ENCODE measurements around the gene OR9Q2.
"Not testable (repeated sequence)": the region's sequence is repeated elsewhere in the genome, so short reads cannot be mapped to it uniquely, and the experiment has no call there.

Gene OR9Q2

GRCh38 chr11:58188770-58189169 is at the start of gene OR9Q2:
Gene OR9Q2 (plus strand): TSS chr11:58189070. CDS start chr11:58190491, 1,421 bp downstream.
- no peak for DNase-seq (ENCODE audit: low read depth in 3 of 3, low spot score in 1 of 3)

GRCh38 chr11:58142761-58143160 is 46.1 kb upstream of the OR9Q2 start:
- no peak for DNase-seq (ENCODE audit: low read depth in 3 of 3, low spot score in 1 of 3)

- DNase-seq (ENCODE audit: low read depth in 3 of 3, low spot score in 1 of 3) = no peak
Measured at GRCh38 chr11:58152781-58153180, 36.1 kb upstream of the OR9Q2 start.

GRCh38 chr11:58164389-58164788 is 24.5 kb upstream of the OR9Q2 start:
- no peak for DNase-seq (ENCODE audit: low read depth in 3 of 3, low spot score in 1 of 3)

GRCh38 chr11:58164990-58165389 is 23.9 kb upstream of the OR9Q2 start:
- no peak for DNase-seq (ENCODE audit: low read depth in 3 of 3, low spot score in 1 of 3)

GRCh38 chr11:58165504-58166106 is 23.3 kb upstream of the OR9Q2 start:
- DNase-seq (ENCODE audit: low read depth in 3 of 3, low spot score in 1 of 3) = no peak

GRCh38 chr11:58177409-58178054 is 11.3 kb upstream of the OR9Q2 start:
- DNase-seq (ENCODE audit: low read depth in 3 of 3, low spot score in 1 of 3) = no peak

- DNase-seq (ENCODE audit: low read depth in 3 of 3, low spot score in 1 of 3) = no peak
Measured at GRCh38 chr11:58178444-58178843, 10.4 kb upstream of the OR9Q2 start.

- no peak for DNase-seq (ENCODE audit: low read depth in 3 of 3, low spot score in 1 of 3)
Measured at GRCh38 chr11:58179648-58180047, 9.2 kb upstream of the OR9Q2 start.

- no peak for DNase-seq (ENCODE audit: low read depth in 3 of 3, low spot score in 1 of 3)
Measured at GRCh38 chr11:58186938-58187337, 1.9 kb upstream of the OR9Q2 start.

- no peak for DNase-seq (ENCODE audit: low read depth in 3 of 3, low spot score in 1 of 3)
Measured at GRCh38 chr11:58192229-58192628, 3.4 kb downstream of the OR9Q2 start.

- DNase-seq (ENCODE audit: low read depth in 3 of 3, low spot score in 1 of 3) = no peak
Measured at GRCh38 chr11:58193391-58193790, 4.5 kb downstream of the OR9Q2 start.

- DNase-seq (ENCODE audit: low read depth in 3 of 3, low spot score in 1 of 3) = no peak
Measured at GRCh38 chr11:58195939-58196338, 7.1 kb downstream of the OR9Q2 start.

GRCh38 chr11:58199271-58199670 is 10.4 kb downstream of the OR9Q2 start:
- no peak for DNase-seq (ENCODE audit: low read depth in 3 of 3, low spot score in 1 of 3)

GRCh38 chr11:58204042-58204441 is 15.2 kb downstream of the OR9Q2 start, which contains the start of gene OR1S2:
Gene OR1S2 (minus strand): TSS chr11:58204142. CDS start chr11:58204142, 0 bp downstream.
- DNase-seq (ENCODE audit: low read depth in 3 of 3, low spot score in 1 of 3) = no peak

- DNase-seq (ENCODE audit: low read depth in 3 of 3, low spot score in 1 of 3) = not testable (repeated sequence)
Measured at GRCh38 chr11:58212420-58212819, 23.6 kb downstream of the OR9Q2 start, which contains the start of gene OR1S1. Gene OR1S1 (plus strand): TSS chr11:58212720.

- DNase-seq (ENCODE audit: low read depth in 3 of 3, low spot score in 1 of 3) = no peak
Measured at GRCh38 chr11:58216476-58216875, 27.6 kb downstream of the OR9Q2 start.

- DNase-seq (ENCODE audit: low read depth in 3 of 3, low spot score in 1 of 3) = no peak
Measured at GRCh38 chr11:58222721-58223120, 33.9 kb downstream of the OR9Q2 start.

GRCh38 chr11:58227956-58228615 is 39.2 kb downstream of the OR9Q2 start:
- DNase-seq (ENCODE audit: low read depth in 3 of 3, low spot score in 1 of 3) = no peak
